ENCODE results near the gene CBX8. TPM values are rescaled to one million over a fixed set of nuclear protein-coding genes. Genes with fewer than 3 reads are reported as not detected.

The CBX8 gene
- total and polyA plus RNA-seq, 2 of the 13 experiments (the other 11 are each of a cell fraction or from before 2014, with no cell fraction given): 0.34 to 12.6 TPM

DNA sequence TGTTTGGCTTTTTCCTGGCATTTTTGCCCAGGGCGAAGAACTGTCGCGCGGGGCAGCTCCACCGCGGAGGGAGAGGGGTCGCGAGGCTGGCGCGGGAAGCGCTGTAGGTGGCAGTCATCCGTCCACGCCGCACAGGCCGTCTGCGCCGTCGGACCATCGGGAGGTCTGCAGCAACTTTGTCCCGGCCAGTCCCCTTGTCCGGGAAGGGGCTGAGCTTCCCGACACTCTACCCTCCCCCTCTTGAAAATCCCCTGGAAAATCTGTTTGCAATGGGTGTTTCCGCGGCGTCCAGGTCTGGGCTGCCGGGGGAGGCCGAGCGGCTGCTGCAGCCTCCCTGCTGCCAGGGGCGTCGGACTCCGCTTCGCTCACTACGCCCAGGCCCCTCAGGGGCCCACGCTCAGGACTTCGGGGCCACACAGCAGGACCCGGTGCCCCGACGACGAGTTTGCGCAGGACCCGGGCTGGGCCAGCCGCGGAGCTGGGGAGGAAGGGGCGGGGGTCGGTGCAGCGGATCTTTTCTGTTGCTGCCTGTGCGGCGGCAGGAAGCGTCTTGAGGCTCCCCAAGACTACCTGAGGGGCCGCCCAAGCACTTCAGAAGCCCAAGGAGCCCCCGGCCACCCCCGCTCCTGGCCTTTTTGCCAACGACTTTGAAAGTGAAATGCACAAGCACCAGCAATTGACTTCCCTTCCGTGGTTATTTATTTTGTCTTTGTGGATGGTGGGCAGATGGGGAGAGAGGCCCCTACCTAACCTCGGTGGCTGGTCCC is 44.7 kb upstream of the CBX8 start (continued):
- TF ChIP-seq, protein P1, sequence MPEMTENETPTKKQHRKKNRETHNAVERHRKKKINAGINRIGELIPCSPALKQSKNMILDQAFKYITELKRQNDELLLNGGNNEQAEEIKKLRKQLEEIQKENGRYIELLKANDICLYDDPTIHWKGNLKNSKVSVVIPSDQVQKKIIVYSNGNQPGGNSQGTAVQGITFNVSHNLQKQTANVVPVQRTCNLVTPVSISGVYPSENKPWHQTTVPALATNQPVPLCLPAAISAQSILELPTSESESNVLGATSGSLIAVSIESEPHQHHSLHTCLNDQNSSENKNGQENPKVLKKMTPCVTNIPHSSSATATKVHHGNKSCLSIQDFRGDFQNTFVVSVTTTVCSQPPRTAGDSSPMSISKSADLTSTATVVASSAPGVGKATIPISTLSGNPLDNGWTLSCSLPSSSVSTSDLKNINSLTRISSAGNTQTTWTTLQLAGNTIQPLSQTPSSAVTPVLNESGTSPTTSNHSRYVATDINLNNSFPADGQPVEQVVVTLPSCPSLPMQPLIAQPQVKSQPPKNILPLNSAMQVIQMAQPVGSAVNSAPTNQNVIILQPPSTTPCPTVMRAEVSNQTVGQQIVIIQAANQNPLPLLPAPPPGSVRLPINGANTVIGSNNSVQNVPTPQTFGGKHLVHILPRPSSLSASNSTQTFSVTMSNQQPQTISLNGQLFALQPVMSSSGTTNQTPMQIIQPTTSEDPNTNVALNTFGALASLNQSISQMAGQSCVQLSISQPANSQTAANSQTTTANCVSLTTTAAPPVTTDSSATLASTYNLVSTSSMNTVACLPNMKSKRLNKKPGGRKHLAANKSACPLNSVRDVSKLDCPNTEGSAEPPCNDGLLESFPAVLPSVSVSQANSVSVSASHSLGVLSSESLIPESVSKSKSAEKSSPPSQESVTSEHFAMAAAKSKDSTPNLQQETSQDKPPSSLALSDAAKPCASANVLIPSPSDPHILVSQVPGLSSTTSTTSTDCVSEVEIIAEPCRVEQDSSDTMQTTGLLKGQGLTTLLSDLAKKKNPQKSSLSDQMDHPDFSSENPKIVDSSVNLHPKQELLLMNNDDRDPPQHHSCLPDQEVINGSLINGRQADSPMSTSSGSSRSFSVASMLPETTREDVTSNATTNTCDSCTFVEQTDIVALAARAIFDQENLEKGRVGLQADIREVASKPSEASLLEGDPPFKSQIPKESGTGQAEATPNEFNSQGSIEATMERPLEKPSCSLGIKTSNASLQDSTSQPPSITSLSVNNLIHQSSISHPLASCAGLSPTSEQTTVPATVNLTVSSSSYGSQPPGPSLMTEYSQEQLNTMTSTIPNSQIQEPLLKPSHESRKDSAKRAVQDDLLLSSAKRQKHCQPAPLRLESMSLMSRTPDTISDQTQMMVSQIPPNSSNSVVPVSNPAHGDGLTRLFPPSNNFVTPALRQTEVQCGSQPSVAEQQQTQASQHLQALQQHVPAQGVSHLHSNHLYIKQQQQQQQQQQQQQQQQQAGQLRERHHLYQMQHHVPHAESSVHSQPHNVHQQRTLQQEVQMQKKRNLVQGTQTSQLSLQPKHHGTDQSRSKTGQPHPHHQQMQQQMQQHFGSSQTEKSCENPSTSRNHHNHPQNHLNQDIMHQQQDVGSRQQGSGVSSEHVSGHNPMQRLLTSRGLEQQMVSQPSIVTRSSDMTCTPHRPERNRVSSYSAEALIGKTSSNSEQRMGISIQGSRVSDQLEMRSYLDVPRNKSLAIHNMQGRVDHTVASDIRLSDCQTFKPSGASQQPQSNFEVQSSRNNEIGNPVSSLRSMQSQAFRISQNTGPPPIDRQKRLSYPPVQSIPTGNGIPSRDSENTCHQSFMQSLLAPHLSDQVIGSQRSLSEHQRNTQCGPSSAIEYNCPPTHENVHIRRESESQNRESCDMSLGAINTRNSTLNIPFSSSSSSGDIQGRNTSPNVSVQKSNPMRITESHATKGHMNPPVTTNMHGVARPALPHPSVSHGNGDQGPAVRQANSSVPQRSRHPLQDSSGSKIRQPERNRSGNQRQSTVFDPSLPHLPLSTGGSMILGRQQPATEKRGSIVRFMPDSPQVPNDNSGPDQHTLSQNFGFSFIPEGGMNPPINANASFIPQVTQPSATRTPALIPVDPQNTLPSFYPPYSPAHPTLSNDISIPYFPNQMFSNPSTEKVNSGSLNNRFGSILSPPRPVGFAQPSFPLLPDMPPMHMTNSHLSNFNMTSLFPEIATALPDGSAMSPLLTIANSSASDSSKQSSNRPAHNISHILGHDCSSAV (CRISPR knock-in tag; IDR thresholded peaks at IDR 0.05; ENCODE audit: borderline replicate concordance): no peak
- TF ChIP-seq, protein P2, sequence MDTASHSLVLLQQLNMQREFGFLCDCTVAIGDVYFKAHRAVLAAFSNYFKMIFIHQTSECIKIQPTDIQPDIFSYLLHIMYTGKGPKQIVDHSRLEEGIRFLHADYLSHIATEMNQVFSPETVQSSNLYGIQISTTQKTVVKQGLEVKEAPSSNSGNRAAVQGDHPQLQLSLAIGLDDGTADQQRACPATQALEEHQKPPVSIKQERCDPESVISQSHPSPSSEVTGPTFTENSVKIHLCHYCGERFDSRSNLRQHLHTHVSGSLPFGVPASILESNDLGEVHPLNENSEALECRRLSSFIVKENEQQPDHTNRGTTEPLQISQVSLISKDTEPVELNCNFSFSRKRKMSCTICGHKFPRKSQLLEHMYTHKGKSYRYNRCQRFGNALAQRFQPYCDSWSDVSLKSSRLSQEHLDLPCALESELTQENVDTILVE (CRISPR knock-in tag; IDR thresholded peaks at IDR 0.05): no peak
- TF ChIP-seq SKI (IDR thresholded peaks at IDR 0.05; ENCODE audit: partially characterized antibody) (no peak), KLF6 (CRISPR knock-in tag; IDR thresholded peaks at IDR 0.05) (0 out of 2 replicates have a peak, but pooled peaks have one; percentile 23), ZBTB3 (CRISPR knock-in tag; IDR thresholded peaks at IDR 0.05; ENCODE audit: borderline replicate concordance, low read depth) (no peak), PHF8 (CRISPR knock-in tag; IDR thresholded peaks at IDR 0.05) (no peak), ZNF552 (CRISPR knock-in tag; IDR thresholded peaks at IDR 0.05; ENCODE audit: borderline replicate concordance) (no peak), ZNF780A (CRISPR knock-in tag; IDR thresholded peaks at IDR 0.05) (no peak), BHLHE40 (IDR thresholded peaks at IDR 0.05; ENCODE audit: low read length) (no peak), HBP1 (CRISPR knock-in tag; IDR thresholded peaks at IDR 0.05; ENCODE audit: low read depth) (no peak)
- TF ChIP-seq, protein P3, sequence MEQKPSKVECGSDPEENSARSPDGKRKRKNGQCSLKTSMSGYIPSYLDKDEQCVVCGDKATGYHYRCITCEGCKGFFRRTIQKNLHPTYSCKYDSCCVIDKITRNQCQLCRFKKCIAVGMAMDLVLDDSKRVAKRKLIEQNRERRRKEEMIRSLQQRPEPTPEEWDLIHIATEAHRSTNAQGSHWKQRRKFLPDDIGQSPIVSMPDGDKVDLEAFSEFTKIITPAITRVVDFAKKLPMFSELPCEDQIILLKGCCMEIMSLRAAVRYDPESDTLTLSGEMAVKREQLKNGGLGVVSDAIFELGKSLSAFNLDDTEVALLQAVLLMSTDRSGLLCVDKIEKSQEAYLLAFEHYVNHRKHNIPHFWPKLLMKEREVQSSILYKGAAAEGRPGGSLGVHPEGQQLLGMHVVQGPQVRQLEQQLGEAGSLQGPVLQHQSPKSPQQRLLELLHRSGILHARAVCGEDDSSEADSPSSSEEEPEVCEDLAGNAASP (CRISPR knock-in tag; IDR thresholded peaks at IDR 0.05; ENCODE audit: borderline replicate concordance): peak; percentile 54; the same call in 1 of the 2 replicates

Measured in HepG2 (cell line).